ENCODE results near the gene KRT78.

Gene KRT78

DNA sequence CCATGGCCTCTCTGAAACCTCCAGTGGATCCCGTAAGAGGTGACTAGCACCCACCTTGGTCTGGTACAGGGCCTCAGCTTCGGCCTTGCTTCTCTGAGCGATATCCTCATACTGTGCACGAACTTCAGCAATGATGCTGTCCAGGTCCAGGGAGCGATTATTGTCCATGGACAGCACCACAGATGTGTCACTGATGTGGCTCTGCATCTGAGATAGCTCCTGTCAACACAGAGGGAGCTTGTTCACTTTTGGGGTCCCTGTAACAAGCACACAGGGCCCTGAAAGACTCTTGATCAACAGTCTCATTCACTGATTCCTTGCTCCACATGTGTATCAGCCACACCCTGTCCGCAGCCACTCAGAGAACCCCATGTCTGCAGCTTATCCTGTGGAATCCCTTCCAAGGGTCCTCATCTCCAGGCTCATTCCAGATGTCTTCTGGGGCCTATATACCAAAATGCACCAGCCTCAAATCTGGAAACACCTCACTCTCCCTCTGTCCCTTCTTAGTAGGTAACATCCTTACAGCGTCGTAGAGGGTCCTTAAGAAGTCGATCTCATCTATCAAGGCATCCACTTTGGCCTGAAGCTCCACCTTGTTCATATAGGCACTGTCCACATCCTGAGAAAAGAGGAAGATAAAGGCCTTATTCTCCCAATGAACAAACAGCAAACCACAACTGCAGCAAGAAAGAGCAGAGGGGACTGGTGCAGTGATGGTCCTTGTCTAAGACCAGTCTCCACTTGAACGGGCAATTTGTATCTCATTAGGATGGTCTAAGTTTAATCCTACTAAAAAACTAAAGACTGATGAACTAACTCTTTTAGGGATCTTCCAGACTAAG is 56.4 kb downstream of the KRT78 start:
- H2AFZ ChIP-seq: no peak overlapping the region
- no peaks in the 10 kb centered on the region for H3K27me3 ChIP-seq (ENCODE audit: control insufficient read depth, insufficient read depth, low read length)
- no peaks in the 10 kb centered on the region for H3K9me3 ChIP-seq (ENCODE audit: control insufficient read depth, low read length)
- H3K4me2 ChIP-seq (ENCODE audit: low read length): no peak overlapping the region
- no peak overlapping the region for H3K27ac ChIP-seq
- H3K36me3 ChIP-seq (ENCODE audit: control insufficient read depth, insufficient read depth, low read length): no peaks in the 10 kb centered on the region
- H3K4me3 ChIP-seq (ENCODE audit: low read depth, low read length): no peak overlapping the region
- TF ChIP-seq, protein P1, sequence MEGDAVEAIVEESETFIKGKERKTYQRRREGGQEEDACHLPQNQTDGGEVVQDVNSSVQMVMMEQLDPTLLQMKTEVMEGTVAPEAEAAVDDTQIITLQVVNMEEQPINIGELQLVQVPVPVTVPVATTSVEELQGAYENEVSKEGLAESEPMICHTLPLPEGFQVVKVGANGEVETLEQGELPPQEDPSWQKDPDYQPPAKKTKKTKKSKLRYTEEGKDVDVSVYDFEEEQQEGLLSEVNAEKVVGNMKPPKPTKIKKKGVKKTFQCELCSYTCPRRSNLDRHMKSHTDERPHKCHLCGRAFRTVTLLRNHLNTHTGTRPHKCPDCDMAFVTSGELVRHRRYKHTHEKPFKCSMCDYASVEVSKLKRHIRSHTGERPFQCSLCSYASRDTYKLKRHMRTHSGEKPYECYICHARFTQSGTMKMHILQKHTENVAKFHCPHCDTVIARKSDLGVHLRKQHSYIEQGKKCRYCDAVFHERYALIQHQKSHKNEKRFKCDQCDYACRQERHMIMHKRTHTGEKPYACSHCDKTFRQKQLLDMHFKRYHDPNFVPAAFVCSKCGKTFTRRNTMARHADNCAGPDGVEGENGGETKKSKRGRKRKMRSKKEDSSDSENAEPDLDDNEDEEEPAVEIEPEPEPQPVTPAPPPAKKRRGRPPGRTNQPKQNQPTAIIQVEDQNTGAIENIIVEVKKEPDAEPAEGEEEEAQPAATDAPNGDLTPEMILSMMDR (IDR thresholded peaks at IDR 0.05): no peak
- no peak overlapping the region for H3K9ac ChIP-seq
- no peaks in the 10 kb centered on the region for H3K4me1 ChIP-seq
- H3K79me2 ChIP-seq: no peaks in the 10 kb centered on the region

DNA sequence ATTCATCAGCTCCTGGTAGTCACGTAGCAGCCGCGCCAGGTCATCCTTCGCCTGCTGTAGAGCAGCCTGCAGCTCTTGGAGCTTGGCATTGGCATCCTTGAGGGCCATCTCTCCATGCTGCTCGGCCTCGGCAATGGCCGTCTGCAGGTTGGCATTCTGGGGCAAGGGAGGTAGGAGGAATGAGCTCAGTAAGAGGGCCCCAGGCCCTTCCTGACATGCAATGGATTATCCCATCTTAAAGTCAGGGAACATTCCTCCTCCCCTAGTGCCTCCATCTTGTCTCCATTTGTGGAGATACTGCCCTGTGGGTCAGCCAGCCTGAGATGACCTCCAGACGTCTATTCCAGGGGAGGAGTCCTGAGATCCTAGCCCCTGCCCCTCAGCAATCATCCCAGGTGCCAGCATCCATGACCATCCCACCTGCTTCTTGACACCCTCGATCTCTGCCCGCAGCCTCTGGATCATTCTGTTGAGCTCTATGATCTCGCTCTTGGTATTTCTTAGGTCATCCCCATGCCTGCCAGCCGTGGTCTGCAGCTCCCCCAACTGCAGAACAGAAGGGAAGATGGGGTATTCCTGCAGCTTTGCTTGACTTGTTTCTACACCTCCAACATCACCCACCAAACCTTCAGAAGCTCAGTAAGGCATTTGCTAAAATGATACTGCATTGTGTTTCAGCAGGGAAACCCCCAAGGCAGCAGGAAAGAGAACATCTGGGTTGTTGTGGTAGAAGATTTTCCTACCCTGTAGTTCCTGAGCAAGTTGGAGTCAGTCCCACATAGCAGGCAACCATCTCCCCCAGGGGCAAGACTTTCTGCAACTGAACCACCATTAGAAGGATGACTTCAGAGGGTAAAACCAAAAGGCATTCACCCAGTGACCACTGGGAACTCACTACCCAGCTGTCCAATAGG is 57.3 kb downstream of the KRT78 start:
- H3K9ac ChIP-seq: no peak overlapping the region
- H3K4me2 ChIP-seq (ENCODE audit: low read length): no peak overlapping the region
- no peaks in the 10 kb centered on the region for H3K4me1 ChIP-seq
- TF ChIP-seq, protein P1 (IDR thresholded peaks at IDR 0.05): no peak
- no peak overlapping the region for H2AFZ ChIP-seq
- H3K27ac ChIP-seq: no peak overlapping the region
- no peaks in the 10 kb centered on the region for H3K9me3 ChIP-seq (ENCODE audit: control insufficient read depth, low read length)
- H3K4me3 ChIP-seq (ENCODE audit: low read depth, low read length): no peak overlapping the region
- H3K27me3 ChIP-seq (ENCODE audit: control insufficient read depth, insufficient read depth, low read length): no peaks in the 10 kb centered on the region
- no peaks in the 10 kb centered on the region for H3K79me2 ChIP-seq
- H3K36me3 ChIP-seq (ENCODE audit: control insufficient read depth, insufficient read depth, low read length): no peaks in the 10 kb centered on the region

DNA sequence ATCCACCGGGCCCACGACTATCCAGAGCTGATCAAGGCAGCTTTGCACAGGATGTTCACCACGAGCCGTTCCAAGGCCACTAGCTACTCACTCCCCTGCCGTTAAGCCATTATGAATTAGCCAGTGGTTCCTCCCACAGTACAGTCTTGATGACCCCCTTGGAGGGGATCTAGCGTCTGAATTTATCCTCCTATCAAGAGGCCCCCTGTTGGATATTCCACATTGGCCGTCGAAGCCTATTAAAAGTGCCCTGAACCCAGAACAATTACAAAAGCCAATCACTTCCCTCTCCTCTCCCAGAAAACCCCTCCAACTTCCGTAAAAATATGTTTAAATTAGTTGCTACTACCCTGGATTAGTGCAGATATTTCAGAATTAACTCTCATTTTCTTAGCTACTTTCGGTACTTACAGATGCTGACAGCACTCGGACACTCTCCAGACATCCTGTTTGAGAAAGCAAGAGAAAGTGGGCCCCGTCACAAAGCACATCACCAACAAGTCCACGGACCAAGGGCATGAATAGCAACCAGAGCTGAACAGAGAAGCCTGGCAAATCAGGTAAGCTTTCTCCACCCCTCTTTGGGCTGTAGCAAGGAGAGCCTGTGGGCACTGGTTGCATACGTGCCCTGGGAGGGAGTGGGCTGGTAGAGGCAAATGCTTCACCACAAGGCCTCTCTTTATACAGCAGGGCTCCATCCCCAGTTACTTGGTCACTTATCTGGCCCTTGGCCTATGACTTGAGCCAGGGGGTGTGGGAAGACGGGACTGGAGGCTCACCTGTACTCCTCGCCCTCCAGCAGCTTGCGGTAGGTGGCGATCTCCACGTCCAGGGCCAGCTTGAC is 58.1 kb downstream of the KRT78 start:
- H3K4me2 ChIP-seq (ENCODE audit: low read length): no peak overlapping the region
- H3K4me1 ChIP-seq: no peaks in the 10 kb centered on the region
- peak overlapping the region; percentile 60 for H2AFZ ChIP-seq
- H3K9me3 ChIP-seq (ENCODE audit: control insufficient read depth, low read length): no peaks in the 10 kb centered on the region
- no peak overlapping the region for H3K4me3 ChIP-seq (ENCODE audit: low read depth, low read length)
- no peaks in the 10 kb centered on the region for H3K27me3 ChIP-seq (ENCODE audit: control insufficient read depth, insufficient read depth, low read length)
- no peak overlapping the region for H3K9ac ChIP-seq
- H3K79me2 ChIP-seq: no peaks in the 10 kb centered on the region
- TF ChIP-seq, protein P1 (IDR thresholded peaks at IDR 0.05): no peak
- H3K36me3 ChIP-seq (ENCODE audit: control insufficient read depth, insufficient read depth, low read length): no peaks in the 10 kb centered on the region
- no peak overlapping the region for H3K27ac ChIP-seq

DNA sequence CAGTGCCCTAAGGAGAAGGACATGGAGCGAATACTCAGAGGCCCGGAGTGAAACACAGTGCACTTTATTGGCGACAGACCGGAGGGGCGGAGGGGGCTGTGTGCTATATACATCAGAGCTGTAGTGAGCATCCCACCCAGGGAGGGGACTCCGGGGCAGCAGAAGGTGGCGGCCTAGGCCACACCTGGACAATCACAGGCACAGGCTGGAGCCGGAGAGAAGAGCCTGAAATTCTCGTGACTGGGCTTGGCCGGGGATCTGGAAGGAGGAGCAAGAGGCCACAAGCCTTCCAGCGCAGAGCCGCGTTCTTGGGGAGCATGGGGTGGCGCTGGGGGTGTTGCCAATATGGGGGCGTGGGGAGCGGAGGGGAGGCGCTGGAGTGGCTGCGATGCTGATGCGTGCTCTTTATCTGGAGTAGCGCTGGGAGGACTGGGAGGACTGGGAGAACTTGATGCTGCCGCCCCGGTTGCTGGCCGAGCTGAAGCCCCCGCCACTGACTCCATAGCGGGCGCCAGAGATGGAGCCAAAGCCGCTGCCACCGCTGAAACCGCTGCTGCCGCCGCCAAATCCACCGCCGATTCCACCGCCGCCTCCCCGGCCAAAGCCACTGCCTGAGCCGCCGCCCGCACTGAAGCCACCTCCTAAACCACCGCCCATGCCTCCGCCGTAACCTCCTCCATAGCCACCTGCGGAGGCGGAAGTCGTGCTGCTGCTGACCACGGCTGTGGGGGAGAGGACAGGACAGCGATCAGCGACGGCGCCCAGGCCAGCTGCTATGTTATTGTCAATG is 59.0 kb downstream of the KRT78 start:
- Histone ChIP-seq H3K9me3 (ENCODE audit: control insufficient read depth, low read length) (no peaks in the 10 kb centered on the region), H3K4me1 (no peaks in the 10 kb centered on the region), H3K4me2 (ENCODE audit: low read length) (no peak overlapping the region), H3K9ac (no peak overlapping the region), H3K4me3 (ENCODE audit: low read depth, low read length) (no peak overlapping the region), H3K79me2 (no peaks in the 10 kb centered on the region), H2AFZ (peak overlapping the region; percentile 60), H3K27me3 (ENCODE audit: control insufficient read depth, insufficient read depth, low read length) (no peaks in the 10 kb centered on the region), H3K27ac (no peak overlapping the region), H3K36me3 (ENCODE audit: control insufficient read depth, insufficient read depth, low read length) (no peaks in the 10 kb centered on the region)
- TF ChIP-seq, protein P1 (IDR thresholded peaks at IDR 0.05): no peak

Measured in parathyroid adenoma (tissue), 2 donors.